Measurements from ENCODE around the gene ACADM.
"Not testable (repeated sequence)": the region's sequence is repeated elsewhere in the genome, so short reads cannot be mapped to it uniquely, and the experiment has no call there.

Gene ACADM

GRCh38 chr1:75742047-75742625 lies 17.6 kb downstream of the ACADM start:
- no peak for DNase-seq

DNA sequence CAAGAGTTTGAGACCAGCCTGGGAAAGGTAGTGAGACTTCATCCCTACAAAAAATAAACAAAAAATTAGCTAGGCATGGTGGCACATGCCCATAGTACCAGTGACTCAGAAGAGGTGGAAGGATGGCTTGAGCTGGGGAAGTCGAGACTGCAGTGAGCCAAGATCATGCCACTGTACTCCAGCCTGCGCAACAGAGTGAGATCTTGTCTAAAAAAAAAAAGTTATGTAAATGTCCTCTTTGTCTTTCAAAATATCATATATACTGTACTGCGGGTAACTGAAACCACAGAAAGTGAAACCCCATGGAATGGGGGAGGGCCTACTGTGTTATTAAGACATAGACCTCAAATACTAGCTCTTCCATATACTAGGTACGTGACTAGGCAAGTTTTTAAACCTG lies 20.8 kb downstream of the ACADM start:
- no peak for DNase-seq

GRCh38 chr1:75757210-75757609 lies 32.7 kb downstream of the ACADM start:
- not testable (repeated sequence) for DNase-seq

DNA sequence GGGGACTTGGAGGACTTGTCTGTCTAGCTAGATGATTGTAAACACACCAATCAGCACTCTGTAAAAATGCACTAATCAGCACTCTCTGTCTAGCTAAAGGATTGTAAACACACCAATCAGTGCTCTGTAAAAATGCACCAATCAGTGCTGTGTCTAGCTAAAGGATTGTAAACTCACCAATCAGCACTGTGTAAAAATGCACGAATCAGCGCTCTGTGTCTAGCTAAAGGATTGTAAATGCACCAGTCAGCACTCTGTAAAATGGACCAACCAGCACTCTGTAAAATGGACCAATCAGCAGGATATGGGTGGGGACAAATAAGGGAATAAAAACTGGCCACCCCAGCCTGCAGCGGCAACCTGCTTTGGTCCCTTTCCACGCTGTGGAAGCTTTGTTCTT lies 34.0 kb downstream of the ACADM start:
- not testable (repeated sequence) for DNase-seq

GRCh38 chr1:75764057-75764655 lies 39.6 kb downstream of the ACADM start:
- no peak for DNase-seq

DNA sequence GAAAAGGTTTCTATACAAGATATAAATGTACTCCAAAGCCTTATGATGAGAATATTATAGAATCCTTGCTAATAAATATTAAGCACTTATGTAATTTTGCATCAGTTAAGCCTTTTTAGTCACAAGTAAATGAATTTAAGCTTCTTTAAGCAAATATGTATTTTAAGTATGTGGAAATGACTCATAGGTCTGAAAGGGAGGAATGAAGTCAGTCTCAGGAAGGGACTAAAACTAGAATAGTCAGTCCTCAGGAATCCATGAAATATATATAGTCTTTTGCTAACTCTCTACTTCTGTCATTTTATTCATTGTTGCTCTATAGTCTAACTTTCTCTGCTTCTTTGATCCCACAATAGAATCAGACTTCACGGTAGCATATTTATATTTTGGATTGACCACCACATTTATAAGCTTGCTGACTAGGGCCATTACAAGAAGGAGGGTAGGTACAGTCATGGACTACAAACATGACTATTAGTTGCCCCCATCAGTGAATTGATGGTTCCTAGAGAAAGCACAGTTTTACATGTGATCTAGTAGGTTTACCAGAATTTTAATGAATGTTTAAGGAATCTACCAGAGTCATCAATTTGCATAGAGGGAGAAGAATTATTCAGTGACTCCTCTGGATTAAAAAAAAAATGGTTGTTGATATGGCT lies 41.3 kb downstream of the ACADM start:
- no peak for DNase-seq

- DNase-seq = no peak
Observed at GRCh38 chr1:75768016-75768415, 43.5 kb downstream of the ACADM start.

- DNase-seq = no peak
Observed at GRCh38 chr1:75770761-75771160, 46.3 kb downstream of the ACADM start.

- DNase-seq = no peak
Observed at GRCh38 chr1:75771978-75772377, 47.5 kb downstream of the ACADM start.

DNA sequence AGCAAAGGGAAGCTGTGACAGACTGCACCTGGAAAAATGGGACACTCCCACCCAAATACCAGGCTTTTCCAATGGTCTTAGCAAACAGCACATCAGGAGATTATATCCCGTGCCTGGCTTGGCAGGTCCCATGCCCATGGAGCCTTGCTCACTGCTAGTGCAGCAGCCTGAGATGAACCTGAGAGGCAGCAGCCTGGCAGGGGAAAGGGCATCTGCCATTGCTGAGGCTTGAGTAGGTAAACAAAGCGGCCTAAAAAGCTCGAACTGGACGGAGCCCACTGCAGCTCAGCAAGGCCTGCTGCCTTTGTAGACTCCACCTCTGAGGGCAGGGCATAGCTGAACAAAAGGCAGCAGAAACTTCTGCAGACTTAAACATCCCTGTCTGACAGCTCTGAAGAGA lies 53.3 kb downstream of the ACADM start:
- not testable (repeated sequence) for DNase-seq

- DNase-seq = not testable (repeated sequence)
Observed at GRCh38 chr1:75778694-75779093, 54.2 kb downstream of the ACADM start.

- DNase-seq = not testable (repeated sequence)
Observed at GRCh38 chr1:75780183-75780582, 55.7 kb downstream of the ACADM start.

DNA sequence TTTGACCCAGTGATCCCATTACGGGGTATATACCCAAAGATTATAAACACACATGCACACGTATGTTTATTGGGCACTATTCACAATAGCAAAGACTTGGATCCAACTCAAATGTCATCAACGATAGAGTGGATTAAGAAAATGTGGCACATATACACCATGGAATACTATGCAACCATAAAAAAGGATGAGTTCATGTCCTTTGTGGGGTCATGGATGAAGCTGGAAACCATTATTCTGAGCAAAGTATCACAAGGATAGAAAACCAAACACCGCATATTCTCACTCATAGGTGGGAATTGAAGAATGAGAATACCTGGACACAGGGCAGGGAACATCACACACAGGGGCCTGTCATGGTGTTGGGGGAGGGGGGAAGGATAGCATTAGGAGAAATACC lies 59.4 kb downstream of the ACADM start:
- not testable (repeated sequence) for DNase-seq

- DNase-seq = no peak
Observed at GRCh38 chr1:75785320-75785982, 60.9 kb downstream of the ACADM start.

GRCh38 chr1:75785983-75786853 lies 61.7 kb downstream of the ACADM start, which contains the start of gene RABGGTB:
Gene RABGGTB (plus strand): TSS chr1:75786256. CDS start chr1:75786272, 16 bp downstream.
- peak; percentile 86 for DNase-seq

- no peak for DNase-seq
Observed at GRCh38 chr1:75786901-75787493, 62.5 kb downstream of the ACADM start.

- no peak for DNase-seq
Observed at GRCh38 chr1:75787524-75787923, 63.0 kb downstream of the ACADM start.

DNA sequence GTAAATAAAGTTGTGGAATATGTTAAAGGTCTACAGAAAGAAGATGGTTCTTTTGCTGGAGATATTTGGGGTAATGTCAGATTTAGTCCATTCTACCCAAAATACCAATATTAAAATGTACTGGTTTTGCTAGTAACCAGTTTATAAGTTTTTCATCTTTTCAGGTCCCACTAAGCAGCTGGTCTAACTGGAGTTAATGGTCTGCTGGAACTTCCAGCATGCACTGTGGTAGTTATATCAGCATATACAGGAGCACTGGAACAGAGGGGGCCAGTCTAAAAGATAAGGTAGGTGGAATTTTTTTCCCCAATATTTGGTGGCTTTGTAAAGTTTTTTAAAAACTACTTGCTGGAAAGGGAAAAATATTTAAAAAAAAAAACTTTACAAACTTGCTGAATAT lies 65.5 kb downstream of the ACADM start:
- no peak for DNase-seq

DNA sequence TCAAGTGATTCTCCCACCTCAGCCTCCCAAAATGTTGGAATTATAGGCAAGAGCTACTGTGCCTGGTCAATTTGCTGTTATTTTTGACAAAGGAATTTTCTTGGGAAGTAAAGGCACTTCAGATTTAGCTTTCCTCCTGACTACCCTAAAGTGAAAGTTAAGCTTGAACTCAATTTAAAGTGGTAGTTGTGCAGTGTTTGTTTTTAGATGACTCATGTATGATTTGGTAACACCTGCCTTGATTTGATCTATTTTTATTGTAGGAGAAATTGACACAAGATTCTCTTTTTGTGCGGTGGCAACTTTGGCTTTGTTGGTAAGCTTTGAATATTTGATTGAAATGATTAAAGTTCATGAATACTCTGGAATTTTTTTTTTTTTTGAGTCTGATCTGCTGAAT lies 66.5 kb downstream of the ACADM start:
- DNase-seq = no peak

- DNase-seq = no peak
Observed at GRCh38 chr1:75792091-75792490, 67.6 kb downstream of the ACADM start.

DNA sequence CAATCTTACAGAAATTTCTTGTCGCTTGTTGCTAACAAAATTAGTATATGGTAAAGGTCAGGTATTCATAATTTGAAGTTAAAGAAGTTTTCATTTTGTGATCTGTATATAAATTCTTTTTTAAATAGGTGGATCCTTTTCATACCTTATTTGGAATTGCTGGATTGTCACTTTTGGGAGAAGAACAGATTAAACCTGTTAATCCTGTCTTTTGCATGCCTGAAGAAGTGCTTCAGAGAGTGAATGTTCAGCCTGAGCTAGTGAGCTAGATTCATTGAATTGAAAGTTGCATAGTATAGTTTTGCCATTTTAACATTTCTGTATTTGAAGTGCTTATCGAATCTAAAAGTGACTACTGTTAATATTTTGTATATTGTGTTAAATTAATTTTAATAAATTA lies 69.9 kb downstream of the ACADM start:
- DNase-seq = no peak

GRCh38 chr1:75795703-75796193 lies 71.2 kb downstream of the ACADM start:
- DNase-seq = no peak
